NCI-H2171 (cell line): ENCODE data around the gene CCT7.
"Not testable (repeated sequence)": the region's sequence is repeated elsewhere in the genome, so short reads cannot be mapped to it uniquely, and the experiment has no call there.

ENCODE experiments used
- DNase-seq: peaks from one replicate; lab custom pipeline; 2025; lab: John Stamatoyannopoulos, UW

Gene CCT7

DNA sequence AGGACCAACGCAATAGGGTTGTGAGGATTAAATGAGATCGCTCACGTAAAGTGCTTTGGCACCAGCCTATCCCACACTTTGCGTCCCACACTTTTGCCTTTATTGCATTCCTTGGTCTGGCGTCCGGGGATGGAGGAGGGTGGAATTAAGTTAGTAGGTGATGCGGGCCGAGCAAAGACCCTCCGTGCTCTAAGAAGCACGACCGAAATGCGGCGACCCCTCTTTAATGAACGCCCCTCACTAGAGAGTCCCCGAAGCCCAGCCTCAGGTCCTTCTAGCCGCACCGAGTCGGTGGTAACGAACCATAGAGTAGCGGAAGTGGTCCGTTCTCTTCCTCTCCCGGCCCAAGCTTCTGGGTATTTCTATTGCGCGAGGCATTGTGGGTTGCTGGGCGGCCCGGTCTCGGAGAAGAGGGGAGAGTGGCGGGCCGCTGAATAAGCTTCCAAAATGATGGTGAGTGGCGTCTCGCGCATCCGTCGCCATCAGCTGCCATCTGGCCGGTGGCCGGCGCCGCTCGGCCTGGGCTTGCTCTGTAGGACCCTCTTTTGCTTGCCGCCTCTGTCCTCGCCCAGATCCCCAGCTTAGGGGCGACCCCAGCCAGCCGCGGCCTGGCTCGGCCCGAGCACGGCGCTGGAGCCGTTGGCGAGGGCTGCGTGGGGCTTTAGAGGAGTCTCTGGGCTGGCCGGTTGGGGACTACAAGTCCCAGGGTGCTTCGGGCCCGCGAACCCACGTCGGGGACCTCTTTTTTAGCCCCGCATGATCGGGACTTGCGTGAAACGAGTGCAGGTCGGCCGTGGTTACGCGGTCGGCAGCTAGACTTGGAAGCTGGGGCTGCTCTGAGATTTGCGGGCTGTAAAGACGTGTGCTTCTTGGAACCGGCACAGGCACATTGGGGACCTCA lies at the start of gene CCT7:
CCT7 (plus strand) TSS at position 377 of the 901 bp plus-strand sequence; CDS start at position 448, 71 bp downstream.
- DNase-seq = peak; percentile 93

DNA sequence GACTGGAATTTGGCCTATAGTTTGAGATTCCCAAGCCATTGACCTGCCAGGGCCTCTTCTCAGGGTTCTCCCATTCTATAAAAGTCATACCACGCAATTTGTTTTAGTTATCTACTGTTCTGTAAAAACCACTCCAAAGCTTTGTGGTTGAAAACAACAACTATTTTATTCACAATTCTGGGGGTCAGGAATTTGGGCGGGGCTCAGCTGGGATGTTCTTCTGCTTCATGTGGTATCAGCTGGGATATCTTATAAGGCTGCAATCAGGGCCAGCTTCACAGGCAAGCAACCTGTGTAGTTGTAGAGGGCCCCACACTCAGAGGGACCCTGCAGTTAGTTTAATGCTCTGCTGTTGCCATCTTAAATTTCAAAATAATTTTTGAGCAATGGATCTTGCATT lies 48.1 kb upstream of the CCT7 start:
- DNase-seq = no peak

DNA sequence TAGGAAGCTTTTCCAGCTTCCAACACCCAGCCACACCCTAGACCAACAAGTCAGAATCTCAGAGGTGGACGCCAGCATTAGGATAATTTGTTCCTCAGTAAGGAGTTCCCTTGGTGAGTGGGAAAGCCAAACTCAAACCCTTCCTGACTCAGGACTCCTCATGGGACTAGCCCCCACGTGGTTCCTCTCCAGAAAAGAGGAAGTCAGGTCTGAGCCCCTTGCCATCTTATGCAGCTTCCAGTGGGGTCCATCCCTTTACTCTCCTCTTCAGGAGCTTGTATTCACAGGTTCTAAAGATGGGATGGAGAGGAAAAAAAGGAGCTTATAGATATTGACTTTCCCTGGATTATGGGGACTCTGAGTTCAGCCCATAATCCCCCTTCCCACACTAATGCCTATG lies 46.6 kb upstream of the CCT7 start:
- no peak for DNase-seq

DNA sequence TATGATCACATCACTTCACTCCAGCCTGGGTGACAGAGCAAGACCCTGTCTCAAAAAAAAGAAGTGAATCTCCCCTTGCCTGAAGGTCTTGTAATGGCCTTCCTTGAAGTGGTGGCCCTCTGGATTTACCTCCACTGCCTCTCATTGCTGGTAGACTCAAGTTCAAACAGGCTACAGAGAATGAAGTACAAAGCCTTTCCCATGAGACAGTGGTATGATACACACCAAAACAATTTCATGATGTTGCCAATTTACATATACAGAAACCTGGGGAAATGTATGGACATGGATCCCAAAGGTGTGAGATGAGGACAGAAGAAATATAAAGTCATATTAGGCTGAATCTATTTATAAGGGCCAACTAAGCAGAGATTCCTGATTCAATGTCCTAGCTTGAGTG lies 36.5 kb upstream of the CCT7 start:
- DNase-seq = no peak

DNA sequence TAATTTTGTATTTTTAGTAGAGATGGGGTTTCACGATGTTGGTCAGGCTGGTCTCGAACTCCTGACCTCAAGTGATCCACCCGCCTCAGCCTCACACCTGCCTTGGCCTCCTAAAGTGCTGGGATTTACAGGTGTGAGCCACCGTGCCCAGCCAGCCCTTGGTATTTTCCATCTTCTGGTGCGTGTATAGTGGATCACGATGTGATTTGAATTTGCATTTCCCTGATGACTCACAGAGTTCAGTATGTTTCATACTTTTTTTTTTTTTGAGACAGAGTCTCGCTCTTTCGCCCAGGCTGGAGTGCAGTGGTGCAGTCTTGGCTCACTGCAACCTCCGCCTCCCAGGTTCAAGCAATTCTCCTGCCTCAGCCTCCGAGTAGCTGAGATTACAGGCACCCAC lies 33.8 kb upstream of the CCT7 start:
- DNase-seq = not testable (repeated sequence)

DNA sequence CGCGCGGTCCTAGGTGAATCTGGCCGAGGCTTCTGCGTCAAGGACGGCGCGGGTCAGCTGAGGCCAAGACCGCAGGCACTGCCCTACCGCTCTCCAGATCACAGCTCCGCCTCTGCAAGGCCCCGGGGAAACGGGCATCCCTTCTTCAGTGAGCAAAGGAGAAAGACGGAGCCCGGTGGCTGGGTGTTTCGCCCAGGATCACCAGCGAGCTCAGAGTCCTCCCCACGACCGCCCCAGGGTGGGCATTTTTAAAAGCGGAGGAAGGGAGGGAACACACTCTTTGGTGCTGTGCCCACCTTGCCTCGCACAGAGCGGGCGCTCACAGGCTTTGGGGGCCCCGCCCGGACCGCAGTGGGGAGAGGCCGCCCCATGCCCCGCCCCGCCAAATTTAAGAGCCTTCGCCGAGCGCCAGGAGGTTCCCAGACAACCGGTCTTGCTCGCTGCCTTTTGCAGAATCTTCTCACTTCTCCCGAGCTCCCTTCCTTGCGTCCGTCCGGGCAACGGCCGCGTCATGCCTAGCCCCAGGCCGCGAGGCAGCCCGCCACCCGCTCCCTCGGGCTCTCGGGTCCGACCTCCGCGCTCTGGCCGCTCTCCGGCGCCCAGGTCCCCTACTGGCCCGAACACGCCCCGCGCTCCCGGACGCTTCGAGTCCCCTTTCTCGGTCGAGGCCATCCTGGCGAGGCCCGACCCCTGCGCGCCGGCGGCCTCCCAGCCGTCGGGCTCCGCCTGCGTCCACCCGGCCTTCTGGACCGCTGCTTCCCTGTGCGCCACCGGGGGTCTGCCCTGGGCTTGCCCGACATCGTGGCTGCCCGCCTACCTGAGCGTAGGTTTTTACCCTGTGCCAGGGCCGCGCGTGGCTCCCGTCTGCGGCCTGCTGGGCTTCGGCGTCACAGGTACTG lies 31.7 kb upstream of the CCT7 start, which contains the start of gene NOTO:
NOTO (plus strand) TSS at position 419 of the 899 bp plus-strand sequence; CDS start at position 512, 93 bp downstream.
- DNase-seq = no peak

DNA sequence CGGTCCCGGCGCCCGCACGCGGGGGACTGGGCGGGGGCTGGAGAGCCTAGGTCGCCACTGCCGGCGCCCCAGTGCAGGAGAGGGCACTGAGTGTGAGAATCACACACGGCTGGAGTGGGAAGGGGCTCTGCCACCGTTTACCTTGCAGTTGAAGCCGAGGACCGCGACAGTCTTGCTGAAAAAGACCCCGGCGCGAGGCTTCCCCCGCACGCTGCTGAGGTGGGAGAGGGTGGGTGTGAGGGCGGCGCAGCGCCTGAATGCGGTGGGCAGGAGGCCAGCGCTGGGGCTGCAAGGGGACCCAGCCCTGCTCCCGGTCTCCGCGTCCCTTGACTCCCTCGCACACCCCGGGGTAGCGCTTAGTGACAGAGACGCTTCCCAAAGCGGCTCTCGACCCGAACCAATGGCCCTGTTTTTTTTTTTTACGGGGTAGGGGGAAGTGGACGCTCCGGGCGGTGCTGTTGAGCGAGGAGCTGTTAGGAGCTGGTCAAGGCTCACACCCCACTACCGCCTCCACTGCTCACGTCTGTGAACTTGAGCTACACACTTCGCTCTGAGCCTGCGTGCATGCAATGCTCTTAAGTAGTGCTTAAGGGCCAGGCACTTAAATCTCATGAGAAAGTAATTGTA lies 30.9 kb upstream of the CCT7 start:
- DNase-seq = no peak

DNA sequence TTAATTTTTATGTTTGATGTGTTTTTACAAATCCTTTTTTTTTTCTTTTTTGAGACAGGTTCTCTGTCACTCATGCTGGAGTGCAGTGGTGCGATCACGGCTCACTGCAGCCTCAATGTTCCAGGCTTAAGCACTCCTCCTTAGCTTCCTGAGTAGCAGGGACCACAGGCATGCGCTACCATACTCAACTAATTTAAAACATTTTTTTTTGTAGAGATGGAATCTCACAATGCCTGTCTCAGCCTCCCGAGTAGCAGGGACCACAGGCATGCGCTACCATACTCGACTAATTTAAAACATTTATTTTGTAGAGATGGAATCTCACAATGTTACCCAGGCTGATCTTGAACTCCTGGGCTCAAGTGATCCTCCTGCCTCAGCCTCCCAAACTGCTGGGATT lies 28.5 kb upstream of the CCT7 start:
- DNase-seq = no peak

DNA sequence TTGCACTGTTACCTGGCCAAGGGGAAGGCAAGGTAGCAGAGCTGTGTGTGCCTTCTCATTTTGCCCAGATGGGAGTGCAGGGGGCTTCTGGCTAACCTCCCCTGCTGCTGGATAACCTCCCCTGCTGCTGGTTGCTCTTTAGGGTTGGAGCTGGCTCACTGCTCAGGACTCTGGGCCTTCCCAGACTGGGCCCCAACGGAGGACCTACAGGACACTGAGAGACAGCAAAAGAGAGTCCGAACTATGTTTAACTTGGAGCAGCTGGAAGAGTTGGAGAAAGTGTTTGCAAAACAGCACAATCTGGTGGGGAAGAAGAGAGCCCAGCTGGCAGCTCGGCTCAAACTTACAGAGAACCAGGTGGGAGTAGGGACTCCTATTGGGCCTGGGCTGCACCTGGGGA lies 25.9 kb upstream of the CCT7 start:
- DNase-seq = no peak

DNA sequence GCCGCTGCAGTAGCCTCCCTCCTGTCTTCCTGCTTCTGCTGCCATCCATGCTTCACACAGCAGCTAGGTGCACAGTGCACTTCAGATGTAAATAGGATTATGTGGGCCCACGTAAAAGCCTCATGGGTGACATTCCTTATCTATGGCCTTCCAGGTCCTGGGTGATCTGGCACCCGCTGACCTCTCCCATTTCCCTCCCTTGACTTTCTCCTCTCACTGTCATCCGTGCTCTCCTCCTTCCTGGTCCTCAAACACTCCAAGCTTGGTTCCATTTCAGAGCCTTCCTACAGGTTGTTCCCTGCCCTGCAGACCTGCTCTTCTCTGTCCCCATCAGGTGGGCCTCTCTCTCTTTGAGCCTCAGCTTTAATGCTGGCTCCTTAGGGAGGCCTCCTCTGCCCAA lies 24.1 kb upstream of the CCT7 start:
- no peak for DNase-seq

DNA sequence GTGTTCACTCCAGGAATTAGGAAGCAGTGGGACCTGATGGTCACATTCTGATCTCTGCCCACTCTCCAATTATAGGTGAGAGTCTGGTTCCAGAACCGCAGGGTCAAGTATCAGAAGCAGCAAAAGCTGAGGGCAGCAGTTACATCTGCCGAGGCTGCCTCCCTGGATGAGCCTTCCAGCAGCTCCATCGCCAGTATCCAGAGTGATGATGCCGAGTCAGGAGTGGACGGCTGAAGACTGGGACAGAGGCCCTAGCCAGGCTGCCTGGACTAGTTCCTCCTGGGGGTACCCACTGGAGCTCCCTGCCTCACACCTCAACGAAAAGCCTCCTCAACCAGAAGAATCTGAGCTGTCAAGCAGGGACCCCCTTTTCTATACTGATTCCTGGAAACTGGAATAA lies 23.4 kb upstream of the CCT7 start:
- DNase-seq = no peak

DNA sequence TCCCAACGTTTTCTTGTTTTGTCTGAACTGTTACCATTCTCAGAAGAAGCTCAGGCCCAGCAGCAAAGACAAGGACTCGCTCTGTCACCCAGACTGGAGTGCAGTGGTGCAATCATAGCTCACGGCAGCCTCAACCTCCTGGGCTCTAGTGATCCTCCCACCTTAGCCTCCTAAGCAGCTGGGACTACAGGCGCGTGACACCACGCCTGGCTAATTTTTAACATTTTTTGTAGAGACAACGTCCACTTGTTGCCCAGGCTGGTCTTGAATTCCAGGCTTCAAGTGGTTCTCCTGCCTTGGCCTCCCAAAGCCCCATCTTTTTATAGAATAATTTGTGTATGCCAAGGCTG lies 22.0 kb upstream of the CCT7 start:
- DNase-seq = no peak

DNA sequence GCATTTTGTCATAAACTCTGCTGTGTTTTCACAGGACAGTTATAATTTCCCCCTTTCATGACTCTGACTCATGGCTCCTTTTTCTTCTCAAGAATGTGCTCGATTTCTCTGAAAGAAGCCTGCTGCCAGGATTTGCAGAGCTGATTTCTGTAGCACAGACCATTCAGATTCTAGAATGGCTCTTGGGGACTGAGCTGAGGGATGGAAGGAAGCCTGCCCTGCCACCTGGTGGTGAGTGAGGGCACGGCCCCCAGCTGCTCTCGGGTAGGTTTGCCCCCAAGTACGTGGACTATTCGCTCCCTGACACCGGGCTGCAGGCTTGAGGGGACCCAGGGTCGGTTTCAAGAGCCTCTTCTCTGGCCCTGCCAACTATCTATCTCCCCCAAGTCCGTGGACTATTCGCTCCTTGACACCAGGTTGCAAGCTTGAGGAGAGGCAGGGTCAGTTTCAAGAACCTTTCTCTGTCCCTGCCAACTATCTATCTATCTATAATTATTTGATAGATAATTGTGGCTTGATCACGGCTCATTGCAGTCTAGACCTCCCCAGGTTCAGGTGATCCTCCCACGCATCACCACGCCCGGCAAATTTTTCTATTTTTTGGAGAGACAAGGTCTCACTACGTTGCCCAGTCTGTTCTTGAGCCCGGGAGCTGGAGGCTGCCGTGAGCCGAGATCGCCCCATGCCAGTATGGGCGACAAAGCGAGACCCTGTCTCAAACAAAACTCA lies 21.5 kb upstream of the CCT7 start:
- DNase-seq = peak; percentile 63

DNA sequence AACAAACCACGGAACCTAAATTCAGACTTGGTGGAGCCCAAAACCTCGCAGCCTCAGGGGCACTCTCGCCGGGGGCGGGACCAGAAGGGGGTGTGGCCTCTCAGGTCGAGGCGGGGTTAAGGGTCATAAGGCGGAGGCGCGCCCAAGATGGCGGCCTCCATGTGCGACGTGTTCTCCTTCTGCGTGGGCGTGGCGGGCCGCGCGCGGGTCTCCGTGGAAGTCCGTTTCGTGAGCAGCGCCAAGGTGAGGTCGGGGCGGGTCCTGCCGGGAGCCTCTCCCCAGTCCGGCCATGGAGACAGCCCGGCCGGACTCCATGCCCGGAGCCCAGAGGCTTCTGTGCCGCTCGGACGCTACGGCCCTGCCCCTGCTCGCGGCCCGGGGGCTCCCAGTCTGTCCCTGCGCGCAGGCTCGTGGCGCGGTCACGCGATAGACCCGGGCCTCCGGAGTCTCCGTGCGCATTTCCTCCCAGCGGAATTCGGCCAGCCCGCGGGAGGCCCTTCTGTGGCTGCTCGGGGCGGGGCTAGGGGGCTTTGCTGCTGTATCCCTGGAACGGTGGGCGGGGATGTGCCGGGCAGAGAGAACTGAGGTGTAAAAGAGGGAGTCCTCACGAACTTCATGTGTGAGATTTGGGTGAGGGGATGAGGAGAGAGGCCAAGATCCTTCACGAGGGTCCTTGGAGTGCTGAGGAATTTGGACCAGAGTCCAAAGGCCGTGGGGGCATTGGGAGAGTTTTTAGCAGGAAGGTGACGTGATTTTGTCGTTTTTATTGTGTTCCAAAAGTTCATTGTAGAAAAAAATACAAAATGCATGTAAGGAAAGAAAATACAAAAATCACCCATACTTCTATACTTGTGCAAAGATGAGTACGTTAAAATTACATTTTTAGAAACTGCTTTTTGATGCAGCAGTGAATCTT lies 19.7 kb upstream of the CCT7 start, which contains the start of gene SMYD5:
SMYD5 (plus strand) TSS at position 126 of the 916 bp plus-strand sequence; CDS start at position 148, 22 bp downstream.
- DNase-seq = peak; percentile 83

DNA sequence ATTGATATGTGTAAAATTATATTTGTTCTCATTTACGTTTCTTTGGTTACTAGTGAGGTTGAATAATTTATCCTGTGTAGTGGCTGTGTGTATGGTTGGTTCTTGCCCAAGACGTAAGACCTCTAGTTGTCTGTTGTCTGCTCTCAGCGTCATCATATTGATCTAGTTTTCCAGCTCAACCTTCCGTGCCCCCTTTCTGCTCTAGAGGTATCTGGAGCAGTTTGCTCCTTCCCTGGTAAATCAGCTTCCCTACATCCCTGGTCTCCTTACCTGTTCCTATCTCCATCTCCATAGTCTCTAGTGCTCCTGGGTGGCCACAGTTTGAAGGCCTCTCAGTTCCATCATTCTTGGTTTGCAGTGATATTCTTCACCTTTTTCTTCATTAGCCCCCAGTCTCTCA lies 18.9 kb upstream of the CCT7 start:
- no peak for DNase-seq

DNA sequence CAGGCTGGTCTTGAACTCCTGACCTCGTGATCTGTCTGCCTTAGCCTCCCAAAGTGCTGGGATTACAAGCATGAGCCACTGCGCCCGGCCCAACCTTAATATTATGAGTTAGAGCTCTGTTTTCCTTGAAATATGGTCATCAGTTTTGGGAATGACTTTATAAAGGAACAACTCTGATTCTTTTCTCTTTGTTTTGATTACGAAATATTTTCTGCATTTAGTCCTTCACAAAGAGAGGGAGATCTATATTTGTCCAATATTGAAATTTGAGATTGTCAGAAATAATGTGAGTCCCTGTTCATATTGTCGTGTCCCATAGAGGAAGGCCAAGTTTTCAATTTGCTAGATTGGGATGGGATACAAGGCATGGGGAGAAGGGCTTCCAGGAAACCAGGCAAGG lies 16.9 kb upstream of the CCT7 start:
- DNase-seq = no peak

DNA sequence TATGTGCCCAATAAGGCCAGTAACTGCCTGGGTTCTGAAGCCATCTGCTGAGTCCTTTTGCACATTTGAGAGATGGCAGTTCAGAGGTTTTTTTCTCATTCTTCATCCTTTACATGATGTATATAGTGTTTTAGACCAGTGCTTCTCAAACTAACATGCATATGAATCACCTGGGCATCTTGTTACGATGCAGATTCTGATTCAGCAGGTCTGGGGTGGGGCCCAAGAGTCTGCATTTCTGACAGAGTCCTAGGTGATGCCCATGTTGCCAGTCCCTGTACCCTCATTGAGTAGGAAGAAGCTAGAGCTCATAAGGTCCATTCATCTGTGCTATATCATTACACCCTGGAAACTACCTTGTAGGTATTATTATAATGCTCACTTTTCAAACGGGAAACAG lies 16.3 kb upstream of the CCT7 start:
- no peak for DNase-seq

DNA sequence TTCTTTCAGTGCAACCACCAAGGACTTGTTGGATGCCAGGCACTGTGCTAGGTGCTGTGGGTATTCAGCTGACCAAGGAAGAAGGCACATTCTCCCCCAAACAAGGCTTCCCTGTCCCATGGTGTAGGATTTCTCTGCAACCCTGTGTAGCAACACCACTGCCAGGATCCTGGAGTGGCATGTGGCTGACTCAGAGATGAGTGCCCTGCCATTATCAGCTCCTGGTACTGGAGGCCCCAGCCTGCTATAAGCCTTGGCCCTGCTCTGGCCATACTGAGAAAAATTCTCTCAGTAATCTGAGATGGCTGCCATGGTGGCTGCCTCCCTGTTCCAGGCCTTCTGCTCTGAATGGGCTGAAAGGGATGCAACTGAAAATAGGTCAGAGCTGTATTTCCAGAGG lies 15.8 kb upstream of the CCT7 start:
- DNase-seq = no peak

DNA sequence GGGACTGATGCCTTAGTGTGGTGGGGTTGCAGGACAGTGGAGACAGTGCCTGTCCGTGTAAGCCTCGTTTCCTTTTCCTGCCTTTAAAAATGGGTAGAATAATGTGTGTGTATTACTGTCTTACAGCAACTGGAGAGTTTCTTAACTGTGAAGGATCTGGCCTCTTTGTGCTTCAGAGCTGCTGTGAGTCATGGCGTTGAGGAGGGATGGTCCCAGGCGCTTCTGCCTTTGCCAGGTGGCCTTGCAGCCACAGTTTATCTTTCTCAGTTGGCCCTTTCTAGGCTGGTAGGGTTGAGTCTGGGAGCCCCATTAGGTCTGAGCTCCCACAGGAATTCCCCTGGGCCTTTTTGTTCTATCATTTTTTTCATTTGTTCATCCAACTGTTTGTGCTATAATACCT lies 10.3 kb upstream of the CCT7 start:
- DNase-seq = no peak

DNA sequence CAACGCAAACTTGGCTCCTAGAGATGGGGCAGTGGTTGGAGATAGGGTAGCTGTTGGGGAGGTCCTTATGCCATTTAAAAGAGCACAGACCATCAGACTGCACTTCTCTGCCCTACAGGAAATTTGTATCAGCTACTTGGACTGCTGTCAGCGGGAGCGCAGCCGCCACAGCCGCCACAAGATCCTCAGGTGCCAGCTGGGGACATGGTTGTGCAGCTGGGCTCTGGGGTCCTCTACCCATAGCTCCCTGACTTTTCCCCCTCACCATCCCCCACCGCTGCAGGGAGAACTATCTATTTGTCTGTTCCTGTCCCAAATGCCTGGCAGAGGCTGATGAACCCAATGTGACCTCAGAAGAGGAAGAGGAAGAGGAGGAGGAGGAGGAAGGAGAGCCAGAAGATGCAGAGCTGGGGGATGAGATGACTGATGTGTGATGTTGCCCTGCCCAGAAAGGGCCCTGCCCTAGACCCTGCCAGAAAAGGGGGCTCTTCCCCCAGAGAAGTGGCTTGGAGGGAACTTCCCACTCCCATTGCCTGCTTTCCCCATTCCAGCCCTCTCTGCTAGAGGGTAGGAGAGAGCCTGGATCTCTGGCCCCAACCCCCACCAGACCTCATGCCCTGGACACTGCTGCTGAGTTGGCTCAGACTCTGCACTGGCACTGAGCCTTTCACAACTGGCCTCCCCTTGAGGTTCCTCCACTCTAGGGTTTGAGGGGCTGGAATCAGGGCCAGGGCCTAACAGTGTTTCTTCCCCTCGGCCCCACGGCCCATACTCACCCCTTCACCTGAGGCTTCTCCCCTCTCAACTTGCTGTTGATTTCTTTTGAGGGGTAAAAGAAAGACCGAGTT lies 8.4 kb upstream of the CCT7 start:
- no peak for DNase-seq
